ENCODE data around the gene NUDT19.

GRCh38 chr19:32653599-32653915 lies 38.1 kb upstream of the NUDT19 start:
- TF ChIP-seq CTCF (IDR thresholded peaks at IDR 0.05) (no peak), POLR2A (IDR thresholded peaks at IDR 0.05) (no peak)
